Neural cell (in vitro differentiated cells): ENCODE results near the gene ELAC1.

Experiments used
- CTCF ChIP-seq: fragments of 450-650 bp; IDR thresholded peaks from 2 replicates; pipeline ENCODE4 v1.5.1; 2014; ENCODE audit warnings: antibody characterized with exemption, mild to moderate bottlenecking, moderate library complexity; ENCODE audit not compliant: poor library complexity, severe bottlenecking
- EP300 ChIP-seq: fragments of 450-650 bp; conservative IDR thresholded peaks from 2 replicates; pipeline ENCODE4 v1.6.1; 2014; ENCODE audit warnings: antibody characterized with exemption, mild to moderate bottlenecking, moderate library complexity; ENCODE audit not compliant: poor library complexity, severe bottlenecking
- EZH2 ChIP-seq: fragments of 200-600, 300-800 bp; shearing (Covaris generic), sonication (generic); IDR thresholded peaks from 2 replicates; pipeline ENCODE4 v1.6.1; 2014; ENCODE audit warnings: antibody characterized with exemption, low read length, borderline replicate concordance, mild to moderate bottlenecking; ENCODE audit not compliant: insufficient read depth, poor library complexity, severe bottlenecking
- MXI1 ChIP-seq: fragments of 450-650 bp; conservative IDR thresholded peaks from 2 replicates; pipeline ENCODE4 v1.6.1; 2014; ENCODE audit warnings: antibody characterized with exemption, mild to moderate bottlenecking; ENCODE audit not compliant: poor library complexity, severe bottlenecking
- POLR2AphosphoS5 ChIP-seq: IDR thresholded peaks from 2 replicates; pipeline ENCODE4 v1.6.1; 2012
- RAD21 ChIP-seq: fragments of 450-650 bp; conservative IDR thresholded peaks from 2 replicates; pipeline ENCODE4 v1.6.1; 2014; ENCODE audit warnings: antibody characterized with exemption, mild to moderate bottlenecking, moderate library complexity
- REST ChIP-seq: IDR thresholded peaks from 2 replicates; pipeline ENCODE4 v1.6.1; 2012; ENCODE audit warnings: borderline replicate concordance
- SMC3 ChIP-seq: fragments of 450-650 bp; conservative IDR thresholded peaks from 2 replicates; pipeline ENCODE4 v1.6.1; 2014; ENCODE audit warnings: antibody characterized with exemption, mild to moderate bottlenecking, moderate library complexity; ENCODE audit not compliant: poor library complexity
- TAF1 ChIP-seq: IDR thresholded peaks from 2 replicates; pipeline ENCODE4 v1.6.1; 2012; ENCODE audit warnings: low read depth

- TF ChIP-seq EZH2, result no peak
- no peak for TF ChIP-seq POLR2AphosphoS5
- no peak for TF ChIP-seq CTCF
- no peak for TF ChIP-seq MXI1
- no peak for TF ChIP-seq RAD21
- no peak for TF ChIP-seq SMC3
- no peak for TF ChIP-seq REST
- TF ChIP-seq TAF1, result no peak
- TF ChIP-seq EP300, result no peak
Observed at GRCh38 chr18:50992351-50992762, 24.5 kb downstream of the ELAC1 start.
